Keratinocyte (primary cell): ENCODE measurements around the gene GMPR2. TPM values are rescaled to one million over a fixed set of nuclear protein-coding genes. Genes with fewer than 3 reads are reported as not detected.

Experiments
- DNase-seq: peaks from one replicate; pipeline ENCODE4 v3.0.0-alpha.2; 2011; ENCODE audit warnings: low read depth, missing footprints, low spot score
- FAIRE-seq: peaks from 2 replicates; lab custom pipeline; 2011; peaks lifted over from hg19 to GRCh38; lab: Jason Lieb, UNC
- H2AFZ ChIP-seq: 2 replicates; pipeline ENCODE4 v1.6.0; 2012; ENCODE audit warnings: low read length, control low read depth, inconsistent platforms; ENCODE audit not compliant: control insufficient read depth
- H3K27ac ChIP-seq: 2 replicates; pipeline ENCODE4 v1.5.1; 2011; ENCODE audit warnings: low read length; ENCODE audit not compliant: control insufficient read depth, insufficient read depth
- H3K27me3 ChIP-seq: 3 replicates; pipeline ENCODE4 v1.6.0; 2011; ENCODE audit warnings: low read length; ENCODE audit not compliant: control insufficient read depth, insufficient read depth; ENCODE audit errors: extremely low read depth
- H3K36me3 ChIP-seq, 2 experiments: 2 replicates in 1 of 2; 3 replicates in 1 of 2; pipeline ENCODE4 v1.5.1; 2011; ENCODE audit warnings: low read length in 2 of 2, mild to moderate bottlenecking in 1 of 2; ENCODE audit not compliant: control insufficient read depth in 2 of 2, insufficient read depth in 2 of 2; ENCODE audit errors: extremely low read depth in 1 of 2
- H3K4me1 ChIP-seq: 3 replicates; pipeline ENCODE4 v1.5.1; 2011; ENCODE audit warnings: low read length; ENCODE audit not compliant: control insufficient read depth, insufficient read depth; ENCODE audit errors: extremely low read depth
- H3K4me2 ChIP-seq: 3 replicates; pipeline ENCODE4 v1.6.0; 2011; ENCODE audit warnings: low read depth, low read length; ENCODE audit not compliant: control insufficient read depth, insufficient read depth; ENCODE audit errors: extremely low read depth
- H3K4me3 ChIP-seq, 3 experiments: fragments of 200-600 bp in 1 of 3; sonication (generic) in 1 of 3; 2 replicates in 2 of 3; 3 replicates in 1 of 3; pipeline ENCODE4 v1.5.1; 2011 to 2016; ENCODE audit warnings: low read length in 3 of 3, mild to moderate bottlenecking in 3 of 3, control low read depth in 2 of 3, inconsistent platforms in 1 of 3, low read depth in 1 of 3, mixed read lengths in 1 of 3, mixed run types in 1 of 3, moderate library complexity in 1 of 3; ENCODE audit not compliant: control insufficient read depth in 2 of 3, insufficient read depth in 2 of 3; ENCODE audit errors: extremely low read depth in 1 of 3
- H3K79me2 ChIP-seq: 2 replicates; pipeline ENCODE4 v1.6.0; 2012; ENCODE audit warnings: low read length; ENCODE audit not compliant: control insufficient read depth, insufficient read depth
- H3K9ac ChIP-seq: 3 replicates; pipeline ENCODE4 v1.6.0; 2011; ENCODE audit warnings: low read length; ENCODE audit not compliant: control insufficient read depth, insufficient read depth; ENCODE audit errors: extremely low read depth
- H3K9me1 ChIP-seq: 3 replicates; pipeline ENCODE4 v1.6.0; 2011; ENCODE audit warnings: low read length; ENCODE audit not compliant: control insufficient read depth, insufficient read depth; ENCODE audit errors: extremely low read depth
- H3K9me3 ChIP-seq: 2 replicates; pipeline ENCODE4 v1.5.1; 2012; ENCODE audit warnings: low read depth, low read length; ENCODE audit not compliant: control insufficient read depth
- H4K20me1 ChIP-seq: 3 replicates; pipeline ENCODE4 v1.6.0; 2011; ENCODE audit warnings: low read length; ENCODE audit not compliant: control insufficient read depth, insufficient read depth; ENCODE audit errors: extremely low read depth
- EZH2 ChIP-seq: IDR thresholded peaks from one replicate; pipeline ENCODE4 v1.6.1; 2012; ENCODE audit warnings: inconsistent platforms, mild to moderate bottlenecking, low read length, moderate library complexity
- dilution Hi-C: fragments of 300-500 bp; cut with MboI; formaldehyde crosslinking; loops from one replicate; pipeline ENCODE4 v1.7.0; 2020; ENCODE audit warnings: low sequenced_read_pairs; ENCODE audit not compliant: extremely low pct_ligation_motif_present
- polyA plus RNA-seq, 5 experiments: library from polyadenylated mRNA; depleted of rRNA in 3 of 5; stranded (reverse) in 3 of 5; stranded (forward) in 1 of 5; unstranded in 1 of 5; fragments of >200 nt; gene quantifications; 1 replicate in 1 of 5; 2 replicates in 3 of 5; 3 replicates in 1 of 5; pipeline versions ENCODE4 v1.2.1 to v1.2.3, GENCODE V29; 2011 to 2012; ENCODE audit warnings: missing spikeins in 2 of 5, low read depth in 1 of 5, low replicate concordance in 1 of 5
- TF ChIP-seq, protein P1 (sequence below), 3 experiments: IDR thresholded peaks in 1 of 3; conservative IDR thresholded peaks in 1 of 3; optimal IDR thresholded peaks in 1 of 3; 2 replicates in 2 of 3; 3 replicates in 1 of 3; pipeline versions ENCODE3 to v1.5.1; 2011; ENCODE audit warnings: low read length in 3 of 3, mild to moderate bottlenecking in 3 of 3, moderate library complexity in 2 of 3, control low read depth in 1 of 3, inconsistent platforms in 1 of 3; ENCODE audit not compliant: insufficient read depth in 2 of 3; ENCODE audit errors: extremely low read depth in 1 of 3

GMPR2 gene
- polyA plus RNA-seq, 1 donor (not counting 4 experiments of a cell fraction or from before 2014, with no cell fraction given): 84.6 TPM

DNA sequence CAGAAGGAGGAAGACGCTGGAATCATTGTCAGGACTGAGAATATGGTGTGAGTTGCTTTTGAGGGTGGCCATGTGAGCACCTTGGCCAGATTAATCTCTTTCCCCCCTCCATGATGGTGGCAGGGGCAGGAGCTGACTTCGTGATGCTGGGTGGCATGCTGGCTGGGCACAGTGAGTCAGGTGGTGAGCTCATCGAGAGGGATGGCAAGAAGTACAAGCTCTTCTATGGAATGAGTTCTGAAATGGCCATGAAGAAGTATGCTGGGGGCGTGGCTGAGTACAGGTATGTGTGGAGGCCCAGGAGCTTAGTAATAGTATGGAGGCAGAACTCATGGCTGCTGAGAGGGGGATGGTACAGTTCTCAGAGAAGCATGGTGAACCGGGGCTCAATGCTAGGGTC is 5.4 kb downstream of the GMPR2 start:
- Histone ChIP-seq H2AFZ (no peak overlapping the region), H3K79me2 (peaks cover 37% of the 10 kb centered on the region), H3K4me2 (peak overlapping the region; percentile 96), H3K4me3 (no peak overlapping the region), H3K27me3 (no peaks in the 10 kb centered on the region), H4K20me1 (no peaks in the 10 kb centered on the region), H3K9ac (no peak overlapping the region), H3K27ac (peak overlapping the region; percentile 61), H3K36me3 (peaks cover 25 to 58% of the 10 kb centered on the region in 2 experiments), H3K4me1 (peaks cover 55% of the 10 kb centered on the region), H3K9me3 (no peaks in the 10 kb centered on the region), H3K9me1 (no peaks in the 10 kb centered on the region)
- TF ChIP-seq EZH2: no peak
- TF ChIP-seq, protein P1, sequence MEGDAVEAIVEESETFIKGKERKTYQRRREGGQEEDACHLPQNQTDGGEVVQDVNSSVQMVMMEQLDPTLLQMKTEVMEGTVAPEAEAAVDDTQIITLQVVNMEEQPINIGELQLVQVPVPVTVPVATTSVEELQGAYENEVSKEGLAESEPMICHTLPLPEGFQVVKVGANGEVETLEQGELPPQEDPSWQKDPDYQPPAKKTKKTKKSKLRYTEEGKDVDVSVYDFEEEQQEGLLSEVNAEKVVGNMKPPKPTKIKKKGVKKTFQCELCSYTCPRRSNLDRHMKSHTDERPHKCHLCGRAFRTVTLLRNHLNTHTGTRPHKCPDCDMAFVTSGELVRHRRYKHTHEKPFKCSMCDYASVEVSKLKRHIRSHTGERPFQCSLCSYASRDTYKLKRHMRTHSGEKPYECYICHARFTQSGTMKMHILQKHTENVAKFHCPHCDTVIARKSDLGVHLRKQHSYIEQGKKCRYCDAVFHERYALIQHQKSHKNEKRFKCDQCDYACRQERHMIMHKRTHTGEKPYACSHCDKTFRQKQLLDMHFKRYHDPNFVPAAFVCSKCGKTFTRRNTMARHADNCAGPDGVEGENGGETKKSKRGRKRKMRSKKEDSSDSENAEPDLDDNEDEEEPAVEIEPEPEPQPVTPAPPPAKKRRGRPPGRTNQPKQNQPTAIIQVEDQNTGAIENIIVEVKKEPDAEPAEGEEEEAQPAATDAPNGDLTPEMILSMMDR (optimal IDR thresholded peaks at IDR 0.05 in 1 of 3, IDR thresholded peaks at IDR 0.05 in 1 of 3, conservative IDR thresholded peaks at IDR 0.05 in 1 of 3; ENCODE audit: extremely low read depth in 1 of 3, insufficient read depth in 2 of 3, low read length in 3 of 3): no peak
- FAIRE-seq (peak; percentile 26), DNase-seq (no peak)
- dilution Hi-C loops: no loop called here

DNA sequence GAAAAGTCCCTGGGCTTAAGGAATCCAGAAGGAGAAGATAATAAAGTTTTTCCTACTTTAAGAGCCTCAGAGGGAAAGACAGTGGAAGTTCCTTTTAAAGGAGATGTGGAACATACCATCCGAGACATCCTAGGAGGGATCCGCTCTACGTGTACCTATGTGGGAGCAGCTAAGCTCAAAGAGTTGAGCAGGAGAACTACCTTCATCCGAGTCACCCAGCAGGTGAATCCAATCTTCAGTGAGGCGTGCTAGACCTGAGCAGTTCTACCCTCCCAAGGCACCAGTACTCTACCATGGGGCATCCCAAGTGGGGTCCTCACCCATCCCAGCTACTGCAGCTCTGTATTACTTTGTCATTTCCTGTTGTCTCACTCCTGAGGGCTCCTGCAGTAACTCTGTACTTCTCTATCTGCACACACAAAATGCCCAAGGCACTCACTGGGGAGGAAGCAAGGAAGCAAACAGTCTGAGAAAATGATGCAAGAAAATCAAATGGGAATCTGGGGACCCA is 5.9 kb downstream of the GMPR2 start:
- H3K4me2 ChIP-seq: peak overlapping the region; percentile 96
- TF ChIP-seq EZH2: no peak
- TF ChIP-seq, protein P1 (optimal IDR thresholded peaks at IDR 0.05 in 1 of 3, IDR thresholded peaks at IDR 0.05 in 1 of 3, conservative IDR thresholded peaks at IDR 0.05 in 1 of 3; ENCODE audit: extremely low read depth in 1 of 3, insufficient read depth in 2 of 3, low read length in 3 of 3): no peak
- H2AFZ ChIP-seq: no peak overlapping the region
- H3K27ac ChIP-seq: peak overlapping the region; percentile 61
- H3K79me2 ChIP-seq: peaks cover 33% of the 10 kb centered on the region
- H3K4me1 ChIP-seq: peaks cover 55% of the 10 kb centered on the region
- H3K9me3 ChIP-seq: no peaks in the 10 kb centered on the region
- no peaks in the 10 kb centered on the region for H3K9me1 ChIP-seq
- no peaks in the 10 kb centered on the region for H4K20me1 ChIP-seq
- no peak overlapping the region for H3K9ac ChIP-seq
- H3K4me3 ChIP-seq: no peak overlapping the region
- dilution Hi-C loops: no loop called here
- FAIRE-seq (no peak), DNase-seq (no peak)
- peaks cover 25 to 58% of the 10 kb centered on the region in 2 experiments for H3K36me3 ChIP-seq
- H3K27me3 ChIP-seq: no peaks in the 10 kb centered on the region
